B cell (primary cell): ENCODE results near the gene ELAVL2.

Experiments used
- CTCF ChIP-seq: fragments of 200-600 bp; IDR thresholded peaks from one replicate; pipeline ENCODE4 v1.8.0; 2022; ENCODE audit warnings: antibody characterized with exemption, mild to moderate bottlenecking
- EZH2 ChIP-seq: IDR thresholded peaks from 2 replicates; pipeline ENCODE4 v1.6.1; 2012; ENCODE audit warnings: borderline replicate concordance, low read depth, mild to moderate bottlenecking, moderate library complexity, low read length; ENCODE audit not compliant: insufficient read depth, poor library complexity, severe bottlenecking

- TF ChIP-seq CTCF: no peak
- no peak for TF ChIP-seq EZH2
Measured at GRCh38 chr9:23830929-23831730, 5.1 kb upstream of the ELAVL2 start.
